ENCODE measurements around the gene CDADC1.
"Not testable (repeated sequence)": the region's sequence is repeated elsewhere in the genome, so short reads cannot be mapped to it uniquely, and the experiment has no call there.

CDADC1 gene

DNA sequence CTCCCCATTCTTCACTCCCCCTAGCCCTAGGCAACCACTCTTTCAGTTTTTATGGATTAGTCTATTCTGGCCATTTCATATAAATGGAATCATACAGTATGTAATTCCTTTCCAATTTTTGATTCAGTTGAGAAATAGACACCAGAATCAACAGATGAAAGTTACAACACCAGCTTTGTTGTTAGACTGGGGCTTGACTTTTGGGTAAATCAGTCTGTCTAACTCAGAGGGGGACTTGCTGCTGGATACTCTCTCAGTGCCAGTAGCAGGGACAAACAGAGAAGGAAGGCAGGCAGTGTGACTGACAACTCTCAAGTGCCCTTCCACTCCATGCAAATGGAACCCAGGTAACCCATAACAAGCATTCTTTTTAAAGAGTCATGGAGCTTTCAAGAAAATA, 40.7 kb downstream of the CDADC1 start:
- DNase-seq, result no peak
- H3K27ac Mint-ChIP-seq, result peak overlapping the region; percentile 42
- H3K4me1 Mint-ChIP-seq, result peaks cover 11% of the 10 kb centered on the region
- no peak overlapping the region for H3K4me3 Mint-ChIP-seq
- no peaks in the 10 kb centered on the region for H3K27me3 Mint-ChIP-seq
- no peaks in the 10 kb centered on the region for H3K9me3 Mint-ChIP-seq
- peaks cover 6% of the 10 kb centered on the region for H3K36me3 Mint-ChIP-seq
- CTCF ChIA-PET, result interaction anchor here (0.7 to 1.3 kb wide), 2 partner anchors 12 to 315 kb away, joined by 3 to 4 read pairs; no protein-coding TSS in a partner anchor

DNA sequence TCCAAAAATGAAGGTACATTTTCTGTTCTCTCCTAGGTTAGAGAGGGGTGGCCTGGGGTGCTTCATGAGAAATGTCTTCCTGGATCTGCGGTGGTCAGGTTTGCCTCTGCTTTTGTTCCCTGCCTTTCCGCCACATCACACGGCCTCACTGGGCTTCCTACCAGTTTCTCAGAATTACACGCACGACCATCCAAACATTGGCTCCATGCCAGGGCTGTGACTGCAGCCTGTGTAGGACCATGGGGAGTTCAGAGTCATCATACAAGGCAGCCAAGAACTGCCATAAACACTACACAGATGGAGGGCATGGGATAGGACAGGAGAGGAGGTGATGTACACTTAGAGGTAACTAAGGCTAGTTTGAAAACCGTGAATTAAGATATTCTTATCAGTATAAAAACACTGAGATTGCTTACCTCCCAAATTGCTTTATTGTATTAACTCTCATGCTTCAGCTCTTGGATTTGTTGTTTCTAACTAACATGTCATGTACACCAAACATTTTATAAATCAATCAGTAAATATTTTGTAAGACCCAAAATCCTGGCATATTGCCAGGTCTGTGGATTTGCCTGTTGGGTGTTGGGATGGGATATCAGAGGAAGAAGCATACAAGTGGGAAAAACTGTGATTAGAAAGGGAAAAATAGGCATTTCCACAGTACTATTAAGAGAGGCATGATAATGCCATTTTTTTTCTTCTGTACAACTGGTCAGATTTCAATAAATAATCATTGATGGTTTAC, 45.2 kb downstream of the CDADC1 start:
- CTCF ChIA-PET, result no interaction called here
- H3K9me3 Mint-ChIP-seq, result no peaks in the 10 kb centered on the region
- no peaks in the 10 kb centered on the region for H3K27me3 Mint-ChIP-seq
- no peak overlapping the region for H3K27ac Mint-ChIP-seq
- peaks cover 11% of the 10 kb centered on the region for H3K4me1 Mint-ChIP-seq
- DNase-seq, result no peak
- peaks cover 4% of the 10 kb centered on the region for H3K36me3 Mint-ChIP-seq
- H3K4me3 Mint-ChIP-seq, result no peak overlapping the region

DNA sequence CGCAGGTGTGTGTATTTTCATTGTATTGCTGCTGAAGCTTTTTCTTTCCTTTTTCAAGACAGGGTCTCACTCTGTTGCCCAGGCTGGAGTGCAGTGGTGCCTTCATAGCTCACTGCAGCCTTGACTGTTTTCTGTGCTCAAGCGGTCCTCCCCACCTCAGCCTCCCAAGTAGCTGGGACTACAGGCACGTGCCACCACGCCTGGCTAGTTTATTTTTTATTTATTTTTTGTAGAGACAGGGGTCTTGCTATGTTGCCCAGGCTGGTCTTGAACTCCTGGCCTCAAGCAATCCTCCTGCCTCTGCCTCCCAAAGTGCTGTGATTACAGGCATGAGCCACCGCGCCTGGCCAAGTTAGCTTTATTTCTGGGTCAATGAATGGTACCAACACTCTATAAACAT, 47.0 kb downstream of the CDADC1 start:
- not testable (repeated sequence) for H3K36me3 Mint-ChIP-seq, H3K27ac Mint-ChIP-seq, H3K27me3 Mint-ChIP-seq, DNase-seq, H3K4me3 Mint-ChIP-seq, H3K9me3 Mint-ChIP-seq
- CTCF ChIA-PET, result interaction anchor here (1.5 kb wide), 1 partner anchor 312 kb away, joined by 4 read pairs; no protein-coding TSS in a partner anchor
- H3K4me1 Mint-ChIP-seq, result peaks cover 16% of the 10 kb centered on the region

DNA sequence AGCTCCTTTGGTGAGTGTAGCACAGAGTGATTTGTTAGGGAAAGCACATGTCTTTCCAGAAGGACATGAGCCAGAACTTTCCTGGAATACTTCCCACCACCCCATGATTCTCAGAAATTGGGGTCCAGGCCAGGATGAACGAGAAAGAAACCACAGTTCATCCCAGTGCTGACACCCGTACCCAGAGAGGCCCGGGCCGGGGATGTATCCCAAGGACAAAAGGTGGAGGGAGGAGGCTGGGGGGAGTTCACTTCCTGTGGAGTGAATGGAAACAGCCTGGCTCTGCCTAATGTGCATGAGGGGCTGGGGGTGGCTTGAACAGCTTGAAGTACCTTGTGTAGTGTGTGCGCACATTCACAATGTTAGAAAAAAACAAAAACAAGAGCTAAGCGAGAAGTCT, 47.5 kb downstream of the CDADC1 start:
- H3K27ac Mint-ChIP-seq, result no peak overlapping the region

DNA sequence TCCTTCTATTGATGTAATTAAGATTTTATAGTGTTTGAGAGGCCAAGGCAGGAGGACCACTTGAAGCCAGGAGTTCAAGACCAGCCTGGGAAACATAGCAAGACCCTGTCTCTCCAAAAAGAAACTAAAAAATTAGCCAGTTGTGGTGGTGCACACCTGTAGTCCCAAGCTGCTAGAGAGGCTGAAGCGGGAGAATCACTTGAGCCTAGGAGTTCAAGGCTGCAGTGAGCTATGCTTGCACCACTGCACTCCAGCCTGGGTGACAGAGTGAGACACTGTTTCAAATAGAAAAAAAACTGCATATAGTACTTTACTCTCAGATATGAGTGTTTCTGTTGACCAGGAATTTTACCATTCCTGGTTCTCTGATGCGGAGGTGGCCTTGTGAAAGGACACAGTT, 48.9 kb downstream of the CDADC1 start:
- Mint-ChIP-seq H3K27ac (no peak overlapping the region), H3K36me3 (peaks cover 2% of the 10 kb centered on the region), H3K9me3 (no peaks in the 10 kb centered on the region), H3K4me3 (no peak overlapping the region), H3K27me3 (no peaks in the 10 kb centered on the region), H3K4me1 (peaks cover 20% of the 10 kb centered on the region)
- CTCF ChIA-PET, result no interaction called here
- no peak for DNase-seq

More for the DNA sequence above, 47.5 kb downstream of the CDADC1 start:
- Mint-ChIP-seq H3K4me3 (no peak overlapping the region), H3K27me3 (no peaks in the 10 kb centered on the region), H3K36me3 (peaks cover 2% of the 10 kb centered on the region), H3K9me3 (no peaks in the 10 kb centered on the region), H3K4me1 (peaks cover 16% of the 10 kb centered on the region)
- no peak for DNase-seq
- CTCF ChIA-PET, result interaction anchor here (0.8 to 1.5 kb wide), 2 partner anchors 13 to 312 kb away, joined by 3 to 4 read pairs; no protein-coding TSS in a partner anchor

DNA sequence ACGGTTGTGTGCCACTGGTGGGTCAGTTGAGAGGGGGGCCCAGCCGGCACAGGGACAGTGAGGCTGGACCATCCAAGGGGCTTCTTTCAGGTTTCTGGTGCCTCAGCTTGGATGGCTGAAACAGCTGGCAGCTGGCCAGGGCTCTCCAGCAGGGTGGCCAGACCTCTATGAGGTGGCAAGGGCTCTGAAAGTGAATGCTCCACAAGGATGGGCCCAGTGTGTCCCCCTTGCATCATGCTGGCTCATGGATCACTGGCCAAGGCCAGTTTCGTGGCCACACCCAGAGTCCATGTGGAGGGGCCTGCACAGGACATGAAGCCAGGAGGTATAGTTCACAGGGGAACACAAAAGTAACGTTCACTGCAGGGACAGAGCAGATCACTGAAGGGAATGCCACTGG, 49.6 kb downstream of the CDADC1 start:
- no peak overlapping the region for H3K4me3 Mint-ChIP-seq
- peaks cover 2% of the 10 kb centered on the region for H3K36me3 Mint-ChIP-seq
- no peak overlapping the region for H3K27ac Mint-ChIP-seq
- no peaks in the 10 kb centered on the region for H3K9me3 Mint-ChIP-seq
- CTCF ChIA-PET, result no interaction called here
- H3K27me3 Mint-ChIP-seq, result no peaks in the 10 kb centered on the region
- no peak for DNase-seq
- H3K4me1 Mint-ChIP-seq, result peaks cover 24% of the 10 kb centered on the region

DNA sequence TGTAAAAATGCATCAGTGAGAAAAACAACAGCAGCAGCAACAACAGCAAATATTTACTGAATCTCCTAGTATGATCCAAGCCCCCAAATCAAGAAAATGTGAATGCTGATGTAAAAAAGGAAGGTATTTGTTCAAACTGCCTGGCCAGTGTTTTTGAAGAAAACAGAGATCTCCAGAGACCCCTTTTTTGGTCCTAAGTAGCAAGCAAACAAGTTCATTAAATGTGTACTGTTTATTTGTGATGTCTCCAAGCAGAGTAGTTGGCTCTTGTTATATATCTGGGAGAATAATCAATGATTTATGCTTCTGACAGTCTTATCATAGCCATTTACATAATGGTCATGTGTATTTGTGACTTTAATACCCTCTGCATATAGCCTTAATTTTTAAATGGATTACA, 50.7 kb downstream of the CDADC1 start:
- H3K9me3 Mint-ChIP-seq, result no peaks in the 10 kb centered on the region
- no peak for DNase-seq
- CTCF ChIA-PET, result no interaction called here
- H3K4me1 Mint-ChIP-seq, result peaks cover 21% of the 10 kb centered on the region
- H3K27me3 Mint-ChIP-seq, result peaks cover 4% of the 10 kb centered on the region
- no peaks in the 10 kb centered on the region for H3K36me3 Mint-ChIP-seq
- no peak overlapping the region for H3K4me3 Mint-ChIP-seq
- no peak overlapping the region for H3K27ac Mint-ChIP-seq

DNA sequence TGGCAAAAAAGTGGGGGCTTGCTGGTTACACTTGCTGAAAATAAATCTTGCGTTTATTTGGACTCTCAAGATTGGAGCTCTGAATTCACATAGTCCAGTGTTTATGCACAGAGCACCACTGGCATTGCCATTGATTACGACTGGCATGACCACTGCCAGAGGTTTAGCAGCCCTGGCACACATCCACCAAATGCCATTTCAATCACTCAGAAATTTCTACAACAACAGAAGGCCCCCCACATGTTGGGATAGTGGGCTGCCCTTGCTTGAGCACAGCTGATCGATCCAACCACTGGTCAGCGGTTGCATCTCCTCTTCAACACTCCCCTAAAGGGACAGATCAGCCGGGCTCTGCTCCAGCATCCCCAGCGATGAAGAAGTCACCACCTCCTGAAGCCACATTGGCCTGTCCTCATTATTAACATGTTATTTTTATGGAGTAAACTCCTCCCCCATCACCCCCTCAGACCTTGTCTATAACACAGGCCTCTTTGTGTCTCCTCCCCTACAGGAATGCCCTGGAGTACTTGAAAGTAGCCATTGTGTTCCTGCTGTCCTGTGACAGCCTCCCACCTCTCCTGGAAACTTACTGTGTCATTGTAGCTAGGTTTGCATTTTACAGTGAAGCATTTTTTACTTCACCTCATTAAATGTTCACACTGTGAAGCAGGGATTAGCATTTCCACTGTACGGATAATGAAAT, 51.3 kb downstream of the CDADC1 start:
- no peak for DNase-seq
- Mint-ChIP-seq H3K4me3 (no peak overlapping the region), H3K9me3 (no peaks in the 10 kb centered on the region), H3K4me1 (peaks cover 21% of the 10 kb centered on the region), H3K36me3 (no peaks in the 10 kb centered on the region), H3K27me3 (peaks cover 4% of the 10 kb centered on the region), H3K27ac (no peak overlapping the region)
- CTCF ChIA-PET, result no interaction called here

DNA sequence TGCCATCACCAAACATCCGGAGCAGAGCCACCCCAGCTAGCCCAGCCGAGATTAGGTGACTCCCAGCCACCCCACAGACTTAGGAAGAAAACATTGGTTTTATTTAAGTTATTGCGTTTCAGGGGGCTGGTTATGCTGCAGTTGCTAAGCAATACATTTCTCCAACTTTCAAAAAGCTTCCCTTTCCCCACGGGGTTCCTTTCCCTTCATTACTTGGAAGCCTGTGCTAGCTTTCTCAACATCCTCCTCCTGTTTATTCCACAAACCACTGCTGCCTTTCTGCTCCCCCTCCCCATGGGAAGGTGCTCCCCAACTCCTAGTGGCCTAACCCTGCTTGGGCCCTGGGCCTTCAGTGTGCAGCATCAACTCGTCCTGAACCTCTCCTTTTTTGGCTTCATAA, 52.6 kb downstream of the CDADC1 start:
- Mint-ChIP-seq H3K4me3 (no peak overlapping the region), H3K9me3 (no peaks in the 10 kb centered on the region), H3K27me3 (peaks cover 4% of the 10 kb centered on the region), H3K4me1 (peaks cover 21% of the 10 kb centered on the region), H3K36me3 (no peaks in the 10 kb centered on the region), H3K27ac (no peak overlapping the region)
- no peak for DNase-seq
- CTCF ChIA-PET, result interaction anchor here (0.7 to 1.6 kb wide), 9 partner anchors 12 to 307 kb away, joined by 3 to 14 read pairs (median 4); no protein-coding TSS in a partner anchor

DNA sequence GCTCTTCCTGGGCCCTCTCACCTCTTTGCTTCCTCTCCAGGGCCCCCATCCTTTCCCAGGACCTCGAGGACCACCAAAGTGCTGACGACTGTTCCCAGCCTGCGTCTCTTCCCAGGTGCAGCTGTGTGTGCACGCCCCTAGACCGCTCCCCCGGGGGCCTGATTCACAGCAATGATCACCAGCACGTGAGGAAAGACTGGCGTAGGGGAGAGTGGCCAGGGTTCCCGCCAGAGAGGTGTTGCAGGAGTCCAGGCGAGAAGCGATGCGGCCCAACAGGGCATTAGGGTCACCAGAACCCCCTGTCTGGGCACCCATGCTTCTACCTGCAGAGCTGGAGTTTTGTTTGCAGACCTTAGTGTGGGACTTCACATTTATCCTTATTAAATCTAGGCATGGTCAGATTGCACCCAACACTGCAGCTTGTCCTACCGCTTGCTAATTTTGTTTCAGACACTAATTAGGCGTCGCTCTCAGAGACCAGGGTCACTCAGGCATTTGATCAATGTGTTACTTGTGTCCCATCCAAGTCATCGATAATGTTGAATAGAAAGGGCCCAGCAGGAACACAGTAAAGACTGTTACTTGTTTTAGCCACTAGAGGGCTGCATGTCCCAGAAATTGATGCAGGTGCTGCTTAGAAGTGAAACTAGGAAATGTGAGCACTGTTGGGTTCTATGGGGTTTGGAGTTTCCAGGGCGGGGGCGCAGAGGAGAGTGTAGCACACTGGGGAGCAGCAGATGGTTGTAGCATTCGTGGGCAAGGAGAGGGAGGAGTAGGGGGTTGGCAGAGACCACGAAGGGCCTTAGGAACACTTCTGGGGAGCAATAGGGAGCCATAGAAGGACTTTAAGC, 53.2 kb downstream of the CDADC1 start:
- Mint-ChIP-seq H3K27ac (peak overlapping the region; percentile 46), H3K4me3 (peak overlapping the region; percentile 27), H3K27me3 (peaks cover 4% of the 10 kb centered on the region), H3K36me3 (no peaks in the 10 kb centered on the region), H3K9me3 (no peaks in the 10 kb centered on the region), H3K4me1 (peaks cover 21% of the 10 kb centered on the region)
- CTCF ChIA-PET, result interaction anchor here (0.7 to 2.4 kb wide), 12 partner anchors 12 to 1813 kb away, joined by 3 to 14 read pairs (median 4); no protein-coding TSS in a partner anchor
- DNase-seq, result peak; percentile 77

DNA sequence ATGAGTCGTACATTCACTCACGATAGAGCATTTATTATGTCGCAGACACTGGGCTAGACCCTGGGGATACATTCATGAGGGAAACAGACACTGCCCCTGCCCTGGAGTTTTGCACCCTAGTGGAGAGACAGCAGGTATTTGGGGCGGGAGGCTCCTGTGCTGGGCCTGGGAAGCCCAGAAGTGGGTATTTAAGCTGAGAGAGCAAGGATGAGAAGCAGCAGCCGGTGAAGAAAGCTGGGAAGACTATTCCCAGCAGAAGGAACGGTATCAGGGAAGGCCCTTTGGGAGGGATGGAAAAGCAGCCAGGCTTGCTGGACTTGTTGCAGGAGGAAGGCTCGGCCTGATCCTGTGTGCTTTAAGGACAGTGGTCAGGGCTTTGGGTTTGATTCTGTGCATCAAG, 54.5 kb downstream of the CDADC1 start:
- no peak overlapping the region for H3K4me3 Mint-ChIP-seq
- peaks cover 21% of the 10 kb centered on the region for H3K4me1 Mint-ChIP-seq
- no peak for DNase-seq
- CTCF ChIA-PET, result interaction anchor here (0.7 to 2.4 kb wide), 7 partner anchors 10 to 318 kb away, joined by 3 to 9 read pairs (median 5); no protein-coding TSS in a partner anchor
- H3K9me3 Mint-ChIP-seq, result no peaks in the 10 kb centered on the region
- peaks cover 4% of the 10 kb centered on the region for H3K27me3 Mint-ChIP-seq
- no peaks in the 10 kb centered on the region for H3K36me3 Mint-ChIP-seq
- peak overlapping the region; percentile 12 for H3K27ac Mint-ChIP-seq

DNA sequence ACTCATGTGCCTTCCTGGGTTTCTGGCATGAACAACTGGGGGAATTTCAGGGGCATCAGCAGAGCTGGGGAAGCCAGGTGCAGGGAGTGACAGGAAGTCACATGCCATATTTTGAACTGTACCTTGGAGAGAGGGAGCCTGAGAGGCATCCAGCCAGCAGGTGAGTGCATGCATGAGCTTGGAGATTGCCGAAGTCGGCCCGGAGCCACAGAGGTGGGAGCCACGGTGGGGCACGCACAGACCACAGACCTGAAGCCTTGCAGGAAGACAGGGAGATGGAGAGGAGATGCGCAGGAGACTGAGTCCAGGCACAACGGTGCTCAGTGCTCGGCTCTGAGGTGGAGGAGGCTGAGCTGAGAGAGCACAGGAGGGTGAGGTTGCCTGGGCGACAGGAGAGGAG, 55.1 kb downstream of the CDADC1 start:
- no peaks in the 10 kb centered on the region for H3K36me3 Mint-ChIP-seq
- CTCF ChIA-PET, result interaction anchor here (0.7 to 2.4 kb wide), 5 partner anchors 10 to 317 kb away, joined by 3 to 9 read pairs (median 5); no protein-coding TSS in a partner anchor
- no peaks in the 10 kb centered on the region for H3K9me3 Mint-ChIP-seq
- no peak overlapping the region for H3K27ac Mint-ChIP-seq
- DNase-seq, result no peak
- peaks cover 4% of the 10 kb centered on the region for H3K27me3 Mint-ChIP-seq
- no peak overlapping the region for H3K4me3 Mint-ChIP-seq
- H3K4me1 Mint-ChIP-seq, result peaks cover 21% of the 10 kb centered on the region

DNA sequence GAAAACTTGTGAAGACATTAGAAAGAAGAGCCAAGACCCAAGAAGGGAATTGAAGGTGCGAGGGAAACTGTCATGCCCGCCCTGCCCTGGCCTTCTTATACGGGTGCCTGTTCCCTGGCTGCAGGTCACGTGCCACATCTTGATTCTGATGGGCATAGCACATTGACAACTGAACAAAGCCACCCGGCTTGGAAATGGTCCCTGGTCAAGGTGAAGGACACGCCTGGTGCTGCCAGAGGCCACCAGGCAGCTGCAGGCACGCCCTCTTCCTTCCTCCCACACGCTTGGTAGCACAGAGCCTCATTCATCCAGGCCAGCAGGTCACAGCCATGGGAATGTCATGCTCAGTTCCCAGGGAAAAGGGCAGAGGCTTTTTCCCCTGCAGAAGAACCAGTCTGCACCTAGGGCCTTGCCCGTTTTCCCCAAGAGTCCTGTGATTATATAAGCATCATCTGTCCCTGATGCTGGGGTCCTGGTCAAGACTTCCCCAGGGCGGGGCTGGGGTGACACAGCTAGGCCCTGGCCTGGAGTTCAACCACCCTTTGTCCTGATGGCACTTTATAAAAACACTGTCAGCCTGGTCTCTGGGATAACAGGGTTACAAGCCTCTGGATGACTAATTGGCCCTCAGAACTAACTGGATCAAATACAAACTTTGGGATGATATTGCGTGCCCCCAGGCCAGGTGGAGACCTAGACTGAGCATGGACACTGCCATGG, 56.0 kb downstream of the CDADC1 start:
- H3K9me3 Mint-ChIP-seq, result no peaks in the 10 kb centered on the region
- no peaks in the 10 kb centered on the region for H3K36me3 Mint-ChIP-seq
- H3K4me3 Mint-ChIP-seq, result no peak overlapping the region
- no peak for DNase-seq
- peaks cover 16% of the 10 kb centered on the region for H3K4me1 Mint-ChIP-seq
- CTCF ChIA-PET, result interaction anchor here (1.8 to 2.4 kb wide), 3 partner anchors 9 to 305 kb away, joined by 5 to 9 read pairs (median 6); no protein-coding TSS in a partner anchor
- peaks cover 4% of the 10 kb centered on the region for H3K27me3 Mint-ChIP-seq
- H3K27ac Mint-ChIP-seq, result no peak overlapping the region
